ENCODE measurements around the gene MRAS. TPM values are rescaled to one million over a fixed set of nuclear protein-coding genes. Genes with fewer than 3 reads are reported as not detected.
"Not testable (repeated sequence)": the region's sequence is repeated elsewhere in the genome, so short reads cannot be mapped to it uniquely, and the experiment has no call there.

Gene MRAS
- total RNA-seq, 2 donors from 2014 or later, result 1.5 TPM; not detected in 1

DNA sequence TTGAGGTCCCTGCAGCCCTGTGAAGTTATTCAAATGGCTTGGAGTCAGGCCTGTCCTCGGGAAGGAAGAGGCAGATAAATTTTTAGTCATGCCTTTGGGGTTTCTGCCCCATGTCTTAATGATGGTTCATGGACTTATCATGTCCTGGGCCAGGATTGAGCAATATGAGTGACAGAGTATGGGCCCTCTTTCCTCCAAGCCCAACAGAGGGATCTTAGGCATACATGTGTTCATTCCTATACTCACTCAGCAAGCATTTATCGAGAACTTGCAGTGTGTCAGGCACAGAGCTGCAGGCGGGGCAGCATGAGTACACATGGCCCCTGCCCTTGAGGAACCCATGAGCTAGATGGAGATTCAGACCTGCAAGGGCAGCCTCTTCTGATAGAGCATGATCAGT is 92.2 kb downstream of the MRAS start:
- Mint-ChIP-seq H3K27ac (no peak overlapping the region), H3K36me3 (no peaks in the 10 kb centered on the region), H3K9me3 (no peaks in the 10 kb centered on the region)
- ATAC-seq (no peak), DNase-seq (ENCODE audit: low spot score in 2 of 2) (no peak)

DNA sequence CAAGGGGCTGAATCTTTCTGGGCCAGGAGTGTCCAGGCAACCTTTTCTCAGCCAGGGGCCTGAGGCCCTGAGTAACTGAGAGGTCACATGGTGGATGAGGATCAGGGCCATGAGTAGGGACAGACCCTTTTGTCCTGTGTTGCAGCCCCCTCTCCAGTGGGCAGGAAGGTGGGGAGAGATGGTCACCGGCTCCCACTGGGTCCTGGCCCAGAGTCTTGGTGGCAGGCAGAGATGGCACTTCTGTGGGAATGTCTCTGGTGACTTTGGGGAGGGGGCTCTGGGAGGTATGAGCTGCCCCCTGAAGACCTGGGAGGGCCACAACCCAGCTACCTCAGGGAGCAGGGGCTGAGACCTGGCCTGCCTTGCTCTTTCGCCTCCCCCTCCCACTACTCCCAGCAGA is 92.9 kb downstream of the MRAS start:
- H3K36me3 Mint-ChIP-seq, result no peaks in the 10 kb centered on the region
- DNase-seq (ENCODE audit: low spot score in 2 of 2), result no peak
- no peak overlapping the region for H3K27ac Mint-ChIP-seq
- H3K9me3 Mint-ChIP-seq, result no peaks in the 10 kb centered on the region
- no peak for ATAC-seq

DNA sequence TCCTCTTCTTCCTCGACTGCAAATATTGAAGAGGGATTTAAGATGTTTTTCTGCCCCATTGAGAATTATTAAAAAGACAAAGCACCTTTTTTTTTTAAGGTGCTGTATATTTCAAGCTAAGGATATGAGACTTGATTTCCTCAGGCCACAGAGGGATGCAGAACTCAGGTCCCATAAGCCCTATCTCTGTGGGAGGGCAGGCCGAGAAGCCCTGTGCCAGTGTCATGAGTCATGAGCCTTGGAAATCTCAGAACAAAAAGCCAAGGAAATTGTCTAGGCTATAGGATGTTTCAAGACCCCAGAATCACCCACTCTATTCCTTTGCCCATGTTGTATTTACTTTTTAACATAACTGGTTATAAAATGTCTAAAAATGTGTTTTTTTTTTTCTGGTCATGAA is 93.4 kb downstream of the MRAS start:
- H3K36me3 Mint-ChIP-seq, result no peaks in the 10 kb centered on the region
- H3K9me3 Mint-ChIP-seq, result no peaks in the 10 kb centered on the region
- H3K27ac Mint-ChIP-seq, result no peak overlapping the region
- no peak for DNase-seq (ENCODE audit: low spot score in 2 of 2)
- ATAC-seq, result no peak

DNA sequence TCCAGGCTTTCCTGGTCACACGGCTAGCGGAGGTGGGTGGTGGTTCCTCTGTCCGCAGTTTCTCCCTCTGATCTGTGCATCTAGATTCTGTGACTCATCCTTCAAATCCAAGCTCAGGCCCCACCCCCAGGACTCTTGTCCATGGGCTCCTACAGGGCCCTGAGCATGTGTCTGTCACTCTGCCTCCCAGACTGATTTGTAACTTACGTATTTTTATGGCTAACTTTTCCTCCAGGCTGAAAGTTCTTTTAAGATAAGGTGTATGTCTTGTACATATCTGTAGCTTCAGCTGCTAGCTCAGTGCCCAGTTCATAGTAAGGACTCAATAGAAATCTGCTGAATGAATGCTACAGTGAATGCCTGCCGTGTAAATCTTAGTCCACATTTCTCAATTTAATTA is 94.1 kb downstream of the MRAS start:
- DNase-seq (ENCODE audit: low spot score in 2 of 2) (no peak), ATAC-seq (no peak)
- Mint-ChIP-seq H3K36me3 (no peaks in the 10 kb centered on the region), H3K27ac (no peak overlapping the region), H3K9me3 (no peaks in the 10 kb centered on the region)

DNA sequence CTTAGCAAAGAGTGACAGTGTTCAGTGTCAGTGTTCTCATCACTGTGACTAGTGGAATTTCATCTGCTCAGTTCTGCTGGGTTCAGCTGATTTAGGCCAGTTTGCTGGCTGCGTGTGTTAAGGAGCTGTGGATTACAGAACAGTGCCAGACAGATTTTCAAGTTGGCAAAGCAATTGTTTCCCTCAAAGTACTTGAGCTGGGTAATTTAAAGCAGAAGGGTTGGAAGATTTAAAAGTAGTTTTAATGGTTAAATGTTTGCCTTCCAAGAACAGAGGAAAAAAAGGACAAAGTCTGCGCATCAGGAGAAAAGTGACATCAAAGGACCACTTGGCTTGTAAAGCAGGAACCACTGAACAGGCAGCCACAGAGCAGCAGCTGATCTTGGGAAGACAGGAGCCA is 94.7 kb downstream of the MRAS start:
- no peak for DNase-seq (ENCODE audit: low spot score in 2 of 2)
- no peak overlapping the region for H3K27ac Mint-ChIP-seq
- H3K9me3 Mint-ChIP-seq, result no peaks in the 10 kb centered on the region
- no peaks in the 10 kb centered on the region for H3K36me3 Mint-ChIP-seq
- no peak for ATAC-seq

DNA sequence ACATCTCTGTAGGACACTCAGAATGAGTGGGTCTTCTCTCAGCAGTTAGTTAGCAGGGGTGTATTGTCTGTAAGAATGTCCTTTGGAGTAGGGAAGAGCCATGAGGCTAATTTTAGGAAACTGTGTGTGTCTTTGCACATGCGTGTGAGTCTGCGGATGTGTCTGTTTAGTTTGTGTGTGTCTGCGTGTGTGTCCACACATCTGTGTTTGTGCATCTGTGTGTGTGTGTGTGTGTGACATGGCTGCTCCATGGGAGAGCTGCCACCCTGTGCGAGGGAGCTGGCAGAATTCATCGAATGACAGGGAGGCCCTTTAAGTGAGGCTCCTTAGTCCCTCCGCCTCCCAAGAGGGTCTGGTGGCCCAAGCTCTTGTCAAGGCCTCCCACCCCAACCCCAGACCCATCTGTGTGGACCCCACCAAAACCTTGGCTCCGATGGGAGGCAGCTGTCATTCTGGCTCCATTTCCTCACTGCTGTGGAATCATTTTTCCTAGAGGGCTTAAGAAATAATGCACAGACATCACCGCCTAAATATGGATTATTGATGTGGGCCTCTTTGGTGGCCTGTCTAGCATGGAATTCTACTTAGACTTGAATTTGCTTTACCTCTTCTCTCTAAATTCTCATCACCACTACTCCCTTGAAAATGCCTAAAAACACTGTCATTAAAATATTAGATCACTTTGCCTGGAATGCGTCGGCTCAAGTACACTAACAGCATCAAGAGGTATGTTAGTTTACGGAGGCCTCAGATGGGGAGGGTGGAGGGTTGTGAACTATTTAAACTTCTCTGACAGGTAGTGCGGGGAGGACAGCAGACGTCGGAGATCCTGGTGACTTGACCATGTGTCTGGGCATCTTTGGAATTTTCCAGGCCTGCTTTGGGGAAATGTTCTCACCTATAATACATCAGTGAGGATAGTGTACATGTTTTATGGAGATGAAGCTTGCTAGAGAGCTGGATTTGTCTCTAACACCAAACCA is 95.4 kb downstream of the MRAS start:
- no peaks in the 10 kb centered on the region for H3K36me3 Mint-ChIP-seq
- H3K9me3 Mint-ChIP-seq, result no peaks in the 10 kb centered on the region
- no peak for ATAC-seq
- DNase-seq (ENCODE audit: low spot score in 2 of 2), result no peak
- no peak overlapping the region for H3K27ac Mint-ChIP-seq

DNA sequence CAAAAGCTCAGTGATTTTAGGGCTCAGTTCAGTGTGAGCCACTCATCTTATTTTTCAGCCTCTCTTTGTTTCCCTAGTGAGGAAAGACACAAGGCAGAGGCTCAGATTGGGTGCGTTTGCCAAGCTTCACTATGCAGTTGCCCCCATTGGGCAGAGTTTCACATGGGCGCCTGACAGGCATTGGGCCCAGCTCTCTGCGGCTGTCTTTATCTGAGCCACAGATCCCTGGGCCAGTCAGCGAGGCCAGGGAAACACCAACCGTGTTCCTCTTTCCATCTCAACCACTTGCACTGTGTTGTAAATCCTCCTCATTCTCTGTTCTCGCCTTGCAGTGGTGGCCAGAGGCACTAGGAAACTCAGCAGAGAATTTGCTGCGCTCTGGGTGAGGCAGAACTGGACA is 96.9 kb downstream of the MRAS start:
- Mint-ChIP-seq H3K27ac (no peak overlapping the region), H3K36me3 (no peaks in the 10 kb centered on the region), H3K9me3 (no peaks in the 10 kb centered on the region)
- ATAC-seq (no peak), DNase-seq (ENCODE audit: low spot score in 2 of 2) (no peak)

DNA sequence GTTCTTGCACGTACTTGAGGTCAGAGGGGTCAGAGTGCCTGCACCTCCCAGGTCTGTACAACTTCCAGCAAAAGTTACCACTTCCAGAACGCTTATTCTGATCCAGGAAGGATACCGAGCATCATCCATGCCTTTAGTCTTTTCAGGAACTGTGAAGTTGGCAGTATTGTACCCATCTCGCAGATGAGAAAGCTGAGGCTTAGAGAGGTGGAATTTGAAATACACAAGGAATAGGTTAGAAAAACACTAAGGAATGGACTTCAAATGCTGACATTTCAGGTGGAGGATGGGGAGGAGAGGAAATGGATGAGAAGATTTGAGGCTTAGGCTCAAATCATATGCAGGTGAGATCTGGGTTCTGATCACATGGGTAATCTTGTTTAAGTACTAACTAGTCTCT is 97.3 kb downstream of the MRAS start:
- Mint-ChIP-seq H3K9me3 (no peaks in the 10 kb centered on the region), H3K27ac (no peak overlapping the region), H3K36me3 (no peaks in the 10 kb centered on the region)
- no peak for ATAC-seq
- no peak for DNase-seq (ENCODE audit: low spot score in 2 of 2)

DNA sequence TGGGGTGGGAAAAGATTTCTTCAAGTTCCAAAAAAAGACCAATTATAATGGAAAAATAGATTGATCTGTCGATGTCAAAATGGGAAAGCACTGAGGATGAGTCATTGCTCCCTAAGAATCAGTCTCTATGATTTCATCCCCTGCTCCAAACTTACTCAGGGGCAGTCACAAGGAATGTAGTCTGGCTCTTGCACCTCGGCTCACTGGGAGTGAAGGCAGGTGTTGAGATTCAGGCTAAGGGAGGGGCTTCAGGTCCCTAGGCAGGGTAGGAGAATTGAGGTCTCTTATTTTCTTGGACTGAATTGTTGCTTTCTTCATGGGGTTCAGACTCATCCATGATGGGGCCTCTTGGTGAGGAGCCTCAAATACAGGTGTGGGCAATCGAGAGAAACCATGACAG is 100.3 kb downstream of the MRAS start:
- H3K36me3 Mint-ChIP-seq, result no peaks in the 10 kb centered on the region
- no peaks in the 10 kb centered on the region for H3K9me3 Mint-ChIP-seq
- ATAC-seq (no peak), DNase-seq (ENCODE audit: low spot score in 2 of 2) (no peak)
- no peak overlapping the region for H3K27ac Mint-ChIP-seq

DNA sequence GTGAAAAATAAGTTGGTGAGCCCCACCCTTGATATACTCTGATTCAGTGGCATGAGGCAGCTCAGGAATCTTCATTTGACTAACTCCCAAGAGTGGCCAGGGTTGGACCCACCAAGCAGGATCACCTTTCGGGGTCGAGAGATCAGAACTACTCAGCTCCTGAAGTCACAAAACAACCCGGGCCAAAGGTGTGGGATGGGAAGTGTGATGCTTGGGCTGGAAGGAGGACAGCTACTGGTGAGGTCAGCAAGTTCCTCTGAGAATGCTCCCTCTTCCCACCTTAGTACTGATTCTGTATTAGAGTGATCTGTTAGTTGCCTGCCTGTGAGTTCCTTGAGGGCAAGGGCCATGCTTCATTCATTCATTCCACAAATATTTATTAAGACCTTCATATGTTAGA is 101.1 kb downstream of the MRAS start:
- ATAC-seq (no peak), DNase-seq (ENCODE audit: low spot score in 2 of 2) (no peak)
- Mint-ChIP-seq H3K36me3 (no peaks in the 10 kb centered on the region), H3K27ac (no peak overlapping the region), H3K9me3 (no peaks in the 10 kb centered on the region)

DNA sequence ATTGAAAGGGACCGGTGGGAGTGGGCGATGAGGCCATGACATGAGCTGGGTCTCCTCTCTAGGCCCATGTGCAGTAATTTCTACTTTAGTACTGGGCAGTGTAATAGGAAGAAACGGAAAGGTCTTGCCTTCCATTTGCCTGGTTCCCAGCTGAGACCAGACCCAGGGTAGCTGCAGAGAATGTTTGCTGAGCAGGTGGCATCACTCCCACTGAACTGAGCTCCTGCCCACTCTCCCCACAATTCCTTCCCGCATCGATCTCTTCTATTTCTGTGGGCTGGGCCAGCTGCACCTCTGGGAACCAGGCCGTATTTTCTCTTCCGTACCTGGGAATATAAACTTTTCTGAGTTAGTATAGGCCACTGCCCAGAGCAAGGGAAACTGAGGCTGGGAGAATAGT is 101.8 kb downstream of the MRAS start:
- no peaks in the 10 kb centered on the region for H3K36me3 Mint-ChIP-seq
- H3K27ac Mint-ChIP-seq, result no peak overlapping the region
- H3K9me3 Mint-ChIP-seq, result no peaks in the 10 kb centered on the region
- DNase-seq (ENCODE audit: low spot score in 2 of 2) (no peak), ATAC-seq (no peak)

DNA sequence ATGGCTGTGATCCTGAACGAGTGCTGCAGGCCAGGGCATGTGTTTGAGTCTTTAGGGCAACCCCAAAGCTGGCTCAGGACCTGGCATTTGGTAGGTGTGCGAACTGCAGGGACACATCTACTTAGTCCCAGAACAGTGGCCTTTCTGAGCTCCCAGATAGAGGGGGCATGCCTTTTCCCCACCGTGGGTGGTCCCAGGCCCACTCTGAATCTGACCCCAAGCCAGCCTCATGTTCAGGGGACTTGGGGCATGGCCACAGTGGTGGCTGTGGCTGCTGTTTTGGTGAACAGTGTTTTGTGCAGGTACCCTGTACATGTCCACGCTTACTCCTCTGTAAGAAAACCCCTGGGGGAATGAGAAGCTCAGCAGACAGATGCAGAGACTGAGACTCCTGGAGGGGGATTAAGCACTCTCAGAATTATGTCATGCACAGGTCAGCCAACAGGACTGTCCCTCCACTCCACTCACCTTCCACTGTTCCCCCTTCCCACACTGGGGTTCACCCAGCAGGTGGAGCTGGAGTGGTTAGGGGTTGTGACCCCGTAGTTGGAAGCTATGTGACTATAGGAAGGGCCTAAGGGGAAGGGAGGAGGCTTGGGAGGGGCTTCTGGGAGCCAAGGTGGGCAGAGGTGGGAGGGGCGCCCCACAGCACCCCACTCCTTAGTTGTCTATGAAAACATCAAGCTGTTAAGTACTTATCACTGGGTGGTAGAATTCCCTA is 102.5 kb downstream of the MRAS start:
- Mint-ChIP-seq H3K36me3 (no peaks in the 10 kb centered on the region), H3K9me3 (no peaks in the 10 kb centered on the region), H3K27ac (no peak overlapping the region)
- DNase-seq (ENCODE audit: low spot score in 2 of 2) (no peak), ATAC-seq (no peak)

DNA sequence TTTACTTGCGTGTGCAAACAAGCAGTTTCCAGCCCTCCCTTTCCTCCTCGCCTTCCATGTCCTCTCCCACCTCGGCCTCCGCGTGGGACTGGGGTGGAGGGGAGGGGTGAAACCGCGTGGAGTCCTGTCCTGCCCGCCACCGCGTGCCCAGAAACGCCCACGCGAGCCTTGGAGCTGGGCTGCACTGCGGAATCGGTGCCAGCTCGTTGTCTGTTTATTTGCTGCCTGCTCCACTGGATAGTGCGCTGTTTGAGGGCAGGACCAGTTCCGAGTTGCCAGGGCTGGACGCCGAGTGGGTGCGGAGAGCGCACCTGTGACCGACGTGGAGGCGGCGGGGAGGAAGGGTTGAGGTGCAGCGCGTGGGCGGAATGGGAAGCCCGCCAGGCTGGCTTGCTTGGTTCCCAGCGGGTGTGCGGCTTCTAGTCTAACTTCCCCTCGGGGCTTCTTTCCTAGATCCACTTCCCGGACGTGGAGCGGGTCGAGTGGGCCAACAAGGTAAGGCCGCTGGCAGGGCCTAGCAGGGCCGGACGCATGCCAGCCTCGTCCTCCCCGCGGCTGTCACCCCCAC is 103.3 kb downstream of the MRAS start:
- H3K36me3 Mint-ChIP-seq, result no peaks in the 10 kb centered on the region
- no peak overlapping the region for H3K27ac Mint-ChIP-seq
- no peak for DNase-seq (ENCODE audit: low spot score in 2 of 2)
- no peak for ATAC-seq
- no peaks in the 10 kb centered on the region for H3K9me3 Mint-ChIP-seq

DNA sequence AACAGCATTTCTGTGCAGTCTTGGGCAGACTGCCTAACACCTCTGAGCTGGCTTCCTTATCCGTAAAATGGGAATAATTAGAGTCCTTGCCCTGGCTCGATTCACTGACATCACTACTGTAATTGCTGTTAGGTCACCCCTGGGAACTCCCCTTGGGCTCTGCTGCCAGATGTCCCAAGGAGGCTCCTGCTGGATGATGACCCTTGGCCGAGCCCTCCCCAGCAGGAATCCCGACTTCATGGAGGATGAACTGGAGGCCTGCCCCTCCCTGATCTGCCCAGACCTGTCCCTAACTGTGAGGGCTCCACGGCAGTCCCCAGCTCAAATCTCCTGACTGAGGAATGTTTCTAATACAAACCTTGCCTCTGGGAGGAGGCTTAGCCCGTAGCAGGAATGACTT is 104.1 kb downstream of the MRAS start:
- H3K9me3 Mint-ChIP-seq, result no peaks in the 10 kb centered on the region
- no peaks in the 10 kb centered on the region for H3K36me3 Mint-ChIP-seq
- DNase-seq (ENCODE audit: low spot score in 2 of 2) (no peak), ATAC-seq (no peak)
- H3K27ac Mint-ChIP-seq, result no peak overlapping the region

DNA sequence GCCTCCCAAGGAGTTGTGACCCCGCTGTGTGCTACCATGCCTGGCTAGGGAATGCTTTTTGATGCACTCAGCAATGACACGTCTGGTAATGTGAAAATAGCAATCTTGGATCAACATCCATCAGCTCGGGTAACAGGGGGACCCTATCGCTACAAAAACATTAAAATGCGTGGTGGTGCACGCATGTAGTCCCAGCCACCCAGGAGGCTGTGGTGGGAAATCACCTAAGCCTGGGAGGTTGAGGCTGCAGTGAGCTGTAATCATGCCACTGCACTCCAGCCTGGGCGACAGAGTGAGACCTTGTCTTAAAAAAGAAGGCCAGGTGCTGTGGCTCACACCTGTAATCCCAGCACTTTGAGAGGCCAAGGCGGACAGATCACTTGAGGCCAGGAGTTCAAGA is 105.6 kb downstream of the MRAS start:
- DNase-seq (ENCODE audit: low spot score in 2 of 2); ATAC-seq; H3K9me3 Mint-ChIP-seq; H3K27ac Mint-ChIP-seq; H3K36me3 Mint-ChIP-seq: not testable (repeated sequence)

Data from activated naive CD4-positive, alpha-beta T cell treated with anti-CD3 and anti-CD28 coated beads, Interleukin-2, amount 50 U/mL, for 72 hours (primary cell).